K562 (cell line): ENCODE measurements around the gene CFAP90. TPM values are rescaled to one million over a fixed set of nuclear protein-coding genes. Genes with fewer than 3 reads are reported as not detected.

Source experiments
- ATAC-seq: fragments of 200-7000 bp; cut with Tn5 transposase; 3 replicates; pipeline ENCODE4 v1.9.1; 2020; ENCODE audit warnings: moderate library complexity
- BruUV-seq: library from RNA; stranded (reverse); fragments of 400-500 nt; replicated peaks from 2 replicates; lab custom pipeline; 2021; lab: Mats Ljungman, UMichigan
- CTCF ChIA-PET: fragments of 300-600 bp; formaldehyde crosslinking; extraction: SDS; loops from one replicate; lab custom pipeline; 2021; ENCODE audit warnings: low intra/inter-chr PET ratio; lab: Yijun Ruan, JAX
- POLR2A ChIA-PET: fragments of 300-600, 350-650 bp; sonication (Branson Sonifier 250); formaldehyde crosslinking; extraction: SDS; loops from one replicate; lab custom pipeline; 2021; ENCODE audit warnings: antibody characterized with exemption, inconsistent platforms; lab: Yijun Ruan, JAX
- DNase-seq, 4 experiments: peaks; one replicate each; pipeline versions ENCODE4 v3.0.0 to v3.0.0-alpha.2; 2011 to 2018; ENCODE audit warnings: low spot score in 3 of 4, mixed read lengths in 3 of 4; ENCODE audit errors: extremely low read depth in 1 of 4
- FAIRE-seq: peaks from 2 replicates; lab custom pipeline; 2011; peaks lifted over from hg19 to GRCh38; lab: Jason Lieb, UNC
- H2AFZ ChIP-seq: 2 replicates; pipeline ENCODE4 v1.6.0; 2011; ENCODE audit warnings: low read depth, low read length, control low read depth, inconsistent platforms
- H3K27ac ChIP-seq: fragments of 200-600 bp; 3 replicates; pipeline ENCODE4 v1.8.0; 2011; ENCODE audit warnings: low read depth, mild to moderate bottlenecking, control low read depth, inconsistent platforms, low read length, moderate library complexity, mixed read lengths; ENCODE audit errors: extremely low read depth
- H3K27me3 ChIP-seq, 2 experiments: fragments of 300-600 bp in 1 of 2; 2 replicates in 1 of 2; 3 replicates in 1 of 2; pipeline versions ENCODE4 v1.6.0 to v1.8.0; 2011; ENCODE audit warnings: inconsistent platforms in 2 of 2, low read length in 2 of 2, mild to moderate bottlenecking in 1 of 2, mixed read lengths in 1 of 2, moderate library complexity in 1 of 2; ENCODE audit not compliant: control insufficient read depth in 2 of 2, insufficient read depth in 2 of 2
- H3K36me3 ChIP-seq: fragments of 300-600 bp; 3 replicates; pipeline ENCODE4 v1.8.0; 2011; ENCODE audit warnings: mild to moderate bottlenecking, low read length, inconsistent platforms; ENCODE audit not compliant: control insufficient read depth, insufficient read depth
- H3K4me1 ChIP-seq, 2 experiments: fragments of 200-600 bp in 1 of 2; replicated peaks in 1 of 2; 2 replicates in 1 of 2; 3 replicates in 1 of 2; pipeline versions ENCODE4 v1.5.1 to v1.8.0; 2011; ENCODE audit warnings: inconsistent platforms in 2 of 2, low read length in 2 of 2, mild to moderate bottlenecking in 1 of 2, mixed read lengths in 1 of 2, moderate library complexity in 1 of 2; ENCODE audit not compliant: control insufficient read depth in 2 of 2, insufficient read depth in 2 of 2
- H3K4me2 ChIP-seq: 2 replicates; pipeline ENCODE4 v1.6.1; 2011; ENCODE audit warnings: low read length, control low read depth, inconsistent platforms, mixed read lengths; ENCODE audit not compliant: insufficient read depth
- H3K4me3 ChIP-seq: fragments of 200-600 bp; sonication (generic), shearing (Covaris generic); 2 replicates; pipeline ENCODE4 v1.5.1; 2016; ENCODE audit warnings: control low read depth, inconsistent platforms
- H3K79me2 ChIP-seq: fragments of 200-600 bp; 3 replicates; pipeline ENCODE4 v1.8.0; 2011; ENCODE audit warnings: low read length, inconsistent platforms; ENCODE audit not compliant: control insufficient read depth, insufficient read depth
- H3K9ac ChIP-seq, 2 experiments: 2 replicates each; pipeline versions ENCODE4 v1.6.0 to v1.6.1; 2011; ENCODE audit warnings: low read depth in 2 of 2, low read length in 2 of 2, control low read depth in 1 of 2, inconsistent platforms in 1 of 2, mild to moderate bottlenecking in 1 of 2, mixed read lengths in 1 of 2; ENCODE audit not compliant: insufficient read depth in 1 of 2
- H3K9me1 ChIP-seq: one replicate; pipeline ENCODE4 v1.6.0; 2011; ENCODE audit warnings: inconsistent platforms, mild to moderate bottlenecking, low read length, moderate library complexity; ENCODE audit not compliant: control insufficient read depth, insufficient read depth
- H3K9me3 ChIP-seq: replicated peaks from 2 replicates; pipeline ENCODE4 v1.5.1; 2011; ENCODE audit warnings: low read depth, low read length, inconsistent platforms; ENCODE audit not compliant: control insufficient read depth, insufficient read depth
- H4K20me1 ChIP-seq: replicated peaks from 2 replicates; pipeline ENCODE4 v1.6.1; 2011; ENCODE audit warnings: low read length, inconsistent platforms, mixed read lengths; ENCODE audit not compliant: control insufficient read depth, insufficient read depth
- CHCHD3 ChIP-seq: fragments of 250-450 bp; sonication (Bioruptor Pico); IDR thresholded peaks from 2 replicates; pipeline ENCODE4 v2.1.2; 2022; ENCODE audit warnings: mild to moderate bottlenecking
- CHD4 ChIP-seq: fragments of 200-600 bp; sonication (generic); IDR thresholded peaks from 3 replicates; pipeline ENCODE4 v1.6.1; 2012; ENCODE audit warnings: low read depth, mild to moderate bottlenecking, mixed read lengths, low read length, inconsistent platforms; ENCODE audit not compliant: insufficient read depth, insufficient replicate concordance, poor library complexity, severe bottlenecking
- GTF2F1 ChIP-seq: IDR thresholded peaks from 2 replicates; pipeline ENCODE4 v1.6.1; 2011; ENCODE audit warnings: low read depth, low read length, improper control_type of control experiment
- HNRNPK ChIP-seq: fragments of 200-400 bp; formaldehyde crosslinking; IDR thresholded peaks from one replicate; pipeline ENCODE4 v1.6.1; 2018; ENCODE audit warnings: mild to moderate bottlenecking, low read depth, low read length; ENCODE audit not compliant: poor library complexity, severe bottlenecking
- KDM2B ChIP-seq: fragments of 250-450 bp; sonication (Bioruptor Pico); IDR thresholded peaks from 2 replicates; pipeline ENCODE4 v1.8.0; 2021; ENCODE audit warnings: mild to moderate bottlenecking, moderate library complexity
- MAFK ChIP-seq: IDR thresholded peaks from 2 replicates; pipeline ENCODE4 v1.6.1; 2011; ENCODE audit warnings: low read length, improper control_type of control experiment
- MXI1 ChIP-seq: IDR thresholded peaks from 2 replicates; pipeline ENCODE4 v1.6.1; 2011; ENCODE audit warnings: low read depth, mild to moderate bottlenecking, improper control_type of control experiment, low read length
- NFYB ChIP-seq: IDR thresholded peaks from 2 replicates; pipeline ENCODE4 v1.6.1; 2011; ENCODE audit warnings: mild to moderate bottlenecking, moderate library complexity; ENCODE audit not compliant: insufficient read length; ENCODE audit errors: extremely low read depth
- PURB ChIP-seq: sonication (generic); formaldehyde crosslinking; IDR thresholded peaks from 2 replicates; pipeline ENCODE4 v1.9.0; 2021; ENCODE audit warnings: low read depth, mild to moderate bottlenecking, missing genetic modification reagents
- TAF15 ChIP-seq: fragments of 200-400 bp; formaldehyde crosslinking; IDR thresholded peaks from 2 replicates; pipeline ENCODE4 v1.6.1; 2017; ENCODE audit warnings: mild to moderate bottlenecking, low read depth, low read length, moderate library complexity
- TRIM24 ChIP-seq, 2 experiments: fragments of 450-650 bp; IDR thresholded peaks; 2 replicates each; pipeline ENCODE4 v1.6.1; 2016
- U2AF1 ChIP-seq: fragments of 200-400 bp; formaldehyde crosslinking; optimal IDR thresholded peaks from 2 replicates; pipeline ENCODE3; 2017; ENCODE audit warnings: mild to moderate bottlenecking, low read depth, low read length, moderate library complexity
- XRCC3 ChIP-seq: fragments of 450-650 bp; IDR thresholded peaks from 2 replicates; pipeline ENCODE4 v1.6.1; 2017; ENCODE audit warnings: mild to moderate bottlenecking, moderate library complexity
- ZBTB26 ChIP-seq: fragments of 450-650 bp; formaldehyde crosslinking; IDR thresholded peaks from 2 replicates; pipeline ENCODE4 v1.4.0; 2022; ENCODE audit warnings: missing genetic modification characterization
- ZNF41 ChIP-seq: fragments of 250-450 bp; sonication (Bioruptor Pico); conservative IDR thresholded peaks from 2 replicates; pipeline ENCODE4 v1.4.0; 2020; ENCODE audit warnings: mild to moderate bottlenecking
- ZNF561 ChIP-seq: fragments of 450-650 bp; formaldehyde crosslinking; conservative IDR thresholded peaks from 2 replicates; pipeline ENCODE4 v1.4.0; 2020; ENCODE audit warnings: mild to moderate bottlenecking, moderate library complexity
- ZNF707 ChIP-seq: fragments of 250-450 bp; sonication (Bioruptor Pico); conservative IDR thresholded peaks from 2 replicates; pipeline ENCODE4 v1.8.0; 2022; ENCODE audit warnings: inconsistent platforms, mild to moderate bottlenecking, moderate library complexity
- WGBS: fragments of 100-300 bp; shearing (Covaris generic); methylation state at CpG from one replicate; pipeline ENCODE4 v1.1.6; 2016; ENCODE audit warnings: low coverage, mixed read lengths; ENCODE audit not compliant: insufficient coverage; ENCODE audit errors: missing lambda C conversion rate; 5-methylcytosine and 5-hydroxymethylcytosine counted together
- in situ Hi-C: fragments of 300-500 bp; cut with MboI; formaldehyde crosslinking; loops from 4 replicates; pipeline ENCODE4 v1.15.0; 2018; ENCODE audit warnings: inconsistent platforms, mixed read lengths
- intact Hi-C: fragments of 100-400 bp; cut with micrococcal nuclease; formaldehyde crosslinking; loops from 2 replicates; pipeline ENCODE4 v1.14.2; 2022
- polyA plus RNA-seq, 8 experiments: library from polyadenylated mRNA; depleted of rRNA in 4 of 8; stranded (reverse) in 5 of 8; unstranded in 3 of 8; fragments of >200 nt; fragmentation: Nextera tagmentation in 2 of 8; fragmentation: Illumina TruSeq in 1 of 8; extraction: Ambion mirVana in 2 of 8; extraction: Trizol in 1 of 8; gene quantifications; 2 replicates each; pipeline versions ENCODE4 v1.2.1 to v1.2.3, GENCODE V29; 2011 to 2014; ENCODE audit warnings: inconsistent platforms in 1 of 8, missing spikeins in 1 of 8
- total RNA-seq, 7 experiments: library from RNA; depleted of rRNA in 6 of 7; stranded (reverse); fragments of >200 nt in 6 of 7; fragmentation: Illumina TruSeq in 2 of 7; extraction: Trizol in 2 of 7; gene quantifications; 2 replicates each; pipeline versions ENCODE4 v1.2.1 to v1.2.3, GENCODE V29; 2011 to 2021; ENCODE audit warnings: low replicate concordance in 1 of 7

CFAP90 gene
- total and polyA plus RNA-seq, 9 of the 15 experiments (the other 6 are each of a cell fraction or from before 2014, with no cell fraction given): not detected

GRCh38 chr5:7894860-7895259, 43.9 kb upstream of the CFAP90 start:
- in situ Hi-C loops (no loop called here), intact Hi-C loops (no loop called here)
- FAIRE-seq: no peak
- Histone ChIP-seq H3K36me3 (peaks cover 98% of the 10 kb centered on the region), H3K27me3 (no peaks in the 10 kb centered on the region), H3K27ac (no peak overlapping the region), H3K9ac (no peak overlapping the region), H2AFZ (no peak overlapping the region), H3K4me1 (no peaks in the 10 kb centered on the region), H3K9me3 (no peaks in the 10 kb centered on the region), H3K79me2 (no peaks in the 10 kb centered on the region), H4K20me1 (no peaks in the 10 kb centered on the region), H3K9me1 (no peaks in the 10 kb centered on the region), H3K4me2 (no peak overlapping the region), H3K4me3 (no peak overlapping the region)
- TF ChIP-seq CHD4 (no peak), TAF15 (no peak), CHCHD3 (CRISPR knock-in tag) (no peak), MAFK (no peak), PURB (CRISPR knock-in tag) (no peak), NFYB (no peak), XRCC3 (no peak), TRIM24 (IDR thresholded peaks at IDR 0.05) (no peak), MXI1 (no peak), ZNF41 (no peak), HNRNPK (no peak), KDM2B (CRISPR knock-in tag) (no peak), ZNF561 (CRISPR knock-in tag) (no peak), U2AF1 (no peak), GTF2F1 (no peak), ZBTB26 (no peak), ZNF707 (CRISPR knock-in tag) (no peak)
- ChIA-PET POLR2A (no interaction called here), CTCF (no interaction called here)
- no peak for DNase-seq
- WGBS: 91% methylated on average over 2 of the region's 2 CpGs
- ATAC-seq: no peak
- no TSS peak for BruUV-seq
